SK-N-SH treated with all-trans-retinoic acid at 6 μM for 48 hours (cell line): Measurements from ENCODE around the gene EFCAB5.

ENCODE experiments used
- ATAC-seq: fragments of 200-7000 bp; cut with Tn5 transposase; 3 replicates; pipeline ENCODE4 v1.9.1; 2020; ENCODE audit warnings: mild to moderate bottlenecking, moderate library complexity
- ARNTL ChIP-seq: fragments of 450-650 bp; formaldehyde crosslinking; IDR thresholded peaks from 2 replicates; pipeline ENCODE4 v1.5.0; 2020; ENCODE audit warnings: low read depth, mild to moderate bottlenecking, moderate library complexity, borderline replicate concordance
- BACH2 ChIP-seq: fragments of 250-450 bp; sonication (Bioruptor Pico); IDR thresholded peaks from 2 replicates; pipeline ENCODE4 v1.9.0; 2021; ENCODE audit warnings: mild to moderate bottlenecking, borderline replicate concordance
- CREB5 ChIP-seq: fragments of 250-450 bp; sonication (Bioruptor Pico); IDR thresholded peaks from 2 replicates; pipeline ENCODE4 v1.5.1; 2020; ENCODE audit warnings: low read depth, mild to moderate bottlenecking, moderate library complexity
- CSDC2 ChIP-seq: fragments of 250-450 bp; sonication (Bioruptor Pico); IDR thresholded peaks from 2 replicates; pipeline ENCODE4 v1.5.0; 2020; ENCODE audit warnings: mild to moderate bottlenecking, moderate library complexity
- CSRNP3 ChIP-seq: fragments of 250-450 bp; sonication (Bioruptor Pico); IDR thresholded peaks from 2 replicates; pipeline ENCODE4 v1.5.1; 2021; ENCODE audit warnings: mild to moderate bottlenecking, moderate library complexity
- ISL1 ChIP-seq: fragments of 250-450 bp; sonication (Bioruptor Pico); IDR thresholded peaks from 2 replicates; pipeline ENCODE4 v2.1.2; 2022; ENCODE audit warnings: mild to moderate bottlenecking, moderate library complexity
- POU6F1 ChIP-seq: fragments of 250-450 bp; sonication (Bioruptor Pico); IDR thresholded peaks from 2 replicates; pipeline ENCODE4 v1.8.0; 2021; ENCODE audit warnings: low read depth, mild to moderate bottlenecking, moderate library complexity, borderline replicate concordance
- PPARA ChIP-seq: fragments of 250-450 bp; sonication (Bioruptor Pico); IDR thresholded peaks from 2 replicates; pipeline ENCODE4 v1.5.0; 2020; ENCODE audit warnings: mild to moderate bottlenecking, borderline replicate concordance
- RARB ChIP-seq: fragments of 250-450 bp; sonication (Bioruptor Pico); IDR thresholded peaks from 2 replicates; pipeline ENCODE4 v1.8.0; 2021; ENCODE audit warnings: mild to moderate bottlenecking, moderate library complexity
- SNAI2 ChIP-seq: fragments of 250-450 bp; sonication (Bioruptor Pico); IDR thresholded peaks from 2 replicates; pipeline ENCODE4 v1.5.0; 2020; ENCODE audit warnings: mild to moderate bottlenecking, moderate library complexity
- TCF4 ChIP-seq: fragments of 250-450 bp; sonication (Bioruptor Pico); IDR thresholded peaks from 2 replicates; pipeline ENCODE4 v1.8.0; 2021; ENCODE audit warnings: mild to moderate bottlenecking, moderate library complexity, borderline replicate concordance
- TOX ChIP-seq: fragments of 250-450 bp; sonication (Bioruptor Pico); IDR thresholded peaks from 2 replicates; pipeline ENCODE4 v1.8.0; 2021; ENCODE audit warnings: mild to moderate bottlenecking, moderate library complexity, borderline replicate concordance
- TSHZ2 ChIP-seq: fragments of 250-450 bp; sonication (Bioruptor Pico); IDR thresholded peaks from 2 replicates; pipeline ENCODE4 v1.5.0; 2020; ENCODE audit warnings: mild to moderate bottlenecking, moderate library complexity
- ZFP3 ChIP-seq: fragments of 250-450 bp; sonication (Bioruptor Pico); IDR thresholded peaks from 2 replicates; pipeline ENCODE4 v1.5.0; 2020; ENCODE audit warnings: mild to moderate bottlenecking, moderate library complexity
- ZFP30 ChIP-seq: fragments of 450-650 bp; formaldehyde crosslinking; IDR thresholded peaks from 2 replicates; pipeline ENCODE4 v1.5.0; 2022; ENCODE audit warnings: mild to moderate bottlenecking, moderate library complexity
- ZNF565 ChIP-seq: fragments of 450-650 bp; formaldehyde crosslinking; conservative IDR thresholded peaks from 2 replicates; pipeline ENCODE4 v1.5.0; 2020; ENCODE audit warnings: low read depth, mild to moderate bottlenecking, moderate library complexity
- ZNF70 ChIP-seq: fragments of 450-650 bp; formaldehyde crosslinking; IDR thresholded peaks from 2 replicates; pipeline ENCODE4 v1.5.0; 2020; ENCODE audit warnings: mild to moderate bottlenecking, moderate library complexity
- ZNF8 ChIP-seq: fragments of 450-650 bp; formaldehyde crosslinking; IDR thresholded peaks from 2 replicates; pipeline ENCODE4 v1.5.0; 2020; ENCODE audit warnings: mild to moderate bottlenecking, moderate library complexity
- TF ChIP-seq, protein P1 (sequence below): fragments of 250-450 bp; sonication (Bioruptor Pico); IDR thresholded peaks from 2 replicates; pipeline ENCODE4 v1.8.0; 2020; ENCODE audit warnings: mild to moderate bottlenecking, moderate library complexity, borderline replicate concordance

The EFCAB5 gene

GRCh38 chr17:29911641-29912177, 29.7 kb upstream of the EFCAB5 start (continued):
- TF ChIP-seq, protein P1, sequence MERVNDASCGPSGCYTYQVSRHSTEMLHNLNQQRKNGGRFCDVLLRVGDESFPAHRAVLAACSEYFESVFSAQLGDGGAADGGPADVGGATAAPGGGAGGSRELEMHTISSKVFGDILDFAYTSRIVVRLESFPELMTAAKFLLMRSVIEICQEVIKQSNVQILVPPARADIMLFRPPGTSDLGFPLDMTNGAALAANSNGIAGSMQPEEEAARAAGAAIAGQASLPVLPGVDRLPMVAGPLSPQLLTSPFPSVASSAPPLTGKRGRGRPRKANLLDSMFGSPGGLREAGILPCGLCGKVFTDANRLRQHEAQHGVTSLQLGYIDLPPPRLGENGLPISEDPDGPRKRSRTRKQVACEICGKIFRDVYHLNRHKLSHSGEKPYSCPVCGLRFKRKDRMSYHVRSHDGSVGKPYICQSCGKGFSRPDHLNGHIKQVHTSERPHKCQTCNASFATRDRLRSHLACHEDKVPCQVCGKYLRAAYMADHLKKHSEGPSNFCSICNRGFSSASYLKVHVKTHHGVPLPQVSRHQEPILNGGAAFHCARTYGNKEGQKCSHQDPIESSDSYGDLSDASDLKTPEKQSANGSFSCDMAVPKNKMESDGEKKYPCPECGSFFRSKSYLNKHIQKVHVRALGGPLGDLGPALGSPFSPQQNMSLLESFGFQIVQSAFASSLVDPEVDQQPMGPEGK (CRISPR knock-in tag) = no peak
- TF ChIP-seq RARB (CRISPR knock-in tag) (no peak), ZFP3 (CRISPR knock-in tag) (no peak), ZFP30 (CRISPR knock-in tag) (no peak), ZNF565 (no peak)
- TF ChIP-seq, all 23 proteins: peak for 0

- ATAC-seq = no peak
These were observed 26.5 kb upstream of the EFCAB5 start for GRCh38 chr17:29914819-29915537.

More at GRCh38 chr17:29914819-29915537, 26.5 kb upstream of the EFCAB5 start:
- TF ChIP-seq TSHZ2 (CRISPR knock-in tag) (no peak), ZFP3 (CRISPR knock-in tag) (no peak), ZNF8 (CRISPR knock-in tag) (no peak), CREB5 (CRISPR knock-in tag) (no peak), CSDC2 (CRISPR knock-in tag) (no peak), POU6F1 (CRISPR knock-in tag) (no peak), ZNF565 (no peak), TCF4 (no peak), BACH2 (no peak), CSRNP3 (CRISPR knock-in tag) (no peak), PPARA (no peak), TOX (CRISPR knock-in tag) (no peak), ZNF70 (CRISPR knock-in tag) (no peak), SNAI2 (CRISPR knock-in tag) (no peak), ARNTL (CRISPR knock-in tag) (no peak), ISL1 (CRISPR knock-in tag) (no peak)
- TF ChIP-seq, protein P1 (CRISPR knock-in tag) = no peak
